ENCODE results near the gene CEP135.
A peak's percentile ranks its signal among the peaks of the same experiment; 100 is the strongest.

The CEP135 gene

GRCh38 chr4:55938481-55938880 lies 10.3 kb upstream of the CEP135 start:
- WGBS (ENCODE audit: extremely low coverage, insufficient coverage, insufficient read length) = no CpG with 5 or more reads among the region's 1 CpG

GRCh38 chr4:55939421-55939820 lies 9.3 kb upstream of the CEP135 start:
- H3K4me1 ChIP-seq (ENCODE audit: control insufficient read depth in 1 of 2, insufficient read depth in 2 of 2, low read length in 2 of 2) = no peaks in the 10 kb centered on the region
- DNase-seq = no peak
- no peak overlapping the region for H3K14ac ChIP-seq (ENCODE audit: low read length)
- no peak overlapping the region for H3K9ac ChIP-seq (ENCODE audit: low read length)
- no peak overlapping the region for H4K8ac ChIP-seq (ENCODE audit: low read depth, low read length)
- no peak overlapping the region for H3K18ac ChIP-seq (ENCODE audit: low read length)
- H3K23ac ChIP-seq (ENCODE audit: low read length) = no peak overlapping the region
- H3K79me2 ChIP-seq (ENCODE audit: control insufficient read depth, insufficient read depth, low read length, poor library complexity) = no peaks in the 10 kb centered on the region
- no peak overlapping the region for H2AK5ac ChIP-seq (ENCODE audit: low read length)
- no peak overlapping the region for H2BK120ac ChIP-seq (ENCODE audit: insufficient read depth, low read length, poor library complexity)
- no peak overlapping the region for H3K27ac ChIP-seq (ENCODE audit: low read depth, low read length)
- no peak overlapping the region for H4K91ac ChIP-seq (ENCODE audit: low read depth, low read length)
- H3K27me3 ChIP-seq (ENCODE audit: insufficient read depth, low read length) = no peaks in the 10 kb centered on the region
- no peak overlapping the region for H3K4ac ChIP-seq (ENCODE audit: low read depth, low read length)
- H3K9me3 ChIP-seq (ENCODE audit: insufficient read depth, low read depth, low read length) = no peaks in the 10 kb centered on the region
- H4K12ac ChIP-seq (ENCODE audit: low read depth, low read length) = no peak overlapping the region
- no peak overlapping the region for H2BK5ac ChIP-seq (ENCODE audit: low read depth, low read length, poor library complexity)
- no peaks in the 10 kb centered on the region for H3K36me3 ChIP-seq (ENCODE audit: control insufficient read depth in 1 of 2, insufficient read depth in 2 of 2, low read length in 2 of 2)
- H3K4me2 ChIP-seq (ENCODE audit: low read length) = no peak overlapping the region
- no peak overlapping the region for H2AFZ ChIP-seq (ENCODE audit: insufficient read depth, low read length, poor library complexity)
- no peak overlapping the region for H2BK12ac ChIP-seq (ENCODE audit: low read length)
- H3K79me1 ChIP-seq (ENCODE audit: low read length) = no peaks in the 10 kb centered on the region
- WGBS (ENCODE audit: extremely low coverage, insufficient coverage, insufficient read length) = no CpG with 5 or more reads among the region's 2 CpGs
- H3K4me3 ChIP-seq (ENCODE audit: low read depth, low read length) = no peak overlapping the region

More at GRCh38 chr4:55938481-55938880, 10.3 kb upstream of the CEP135 start:
- H2AK5ac ChIP-seq (ENCODE audit: low read length) = no peak overlapping the region
- H3K79me1 ChIP-seq (ENCODE audit: low read length) = no peaks in the 10 kb centered on the region
- no peak overlapping the region for H3K18ac ChIP-seq (ENCODE audit: low read length)
- H2AFZ ChIP-seq (ENCODE audit: insufficient read depth, low read length, poor library complexity) = no peak overlapping the region
- no peaks in the 10 kb centered on the region for H3K79me2 ChIP-seq (ENCODE audit: control insufficient read depth, insufficient read depth, low read length, poor library complexity)
- H3K14ac ChIP-seq (ENCODE audit: low read length) = no peak overlapping the region
- no peak overlapping the region for H3K4ac ChIP-seq (ENCODE audit: low read depth, low read length)
- no peak overlapping the region for H4K91ac ChIP-seq (ENCODE audit: low read depth, low read length)
- H3K9me3 ChIP-seq (ENCODE audit: insufficient read depth, low read depth, low read length) = no peaks in the 10 kb centered on the region
- no peak overlapping the region for H3K27ac ChIP-seq (ENCODE audit: low read depth, low read length)
- no peak for DNase-seq
- no peak overlapping the region for H2BK5ac ChIP-seq (ENCODE audit: low read depth, low read length, poor library complexity)
- no peaks in the 10 kb centered on the region for H3K36me3 ChIP-seq (ENCODE audit: control insufficient read depth in 1 of 2, insufficient read depth in 2 of 2, low read length in 2 of 2)
- H3K4me3 ChIP-seq (ENCODE audit: low read depth, low read length) = no peak overlapping the region
- H2BK12ac ChIP-seq (ENCODE audit: low read length) = no peak overlapping the region
- H3K4me2 ChIP-seq (ENCODE audit: low read length) = no peak overlapping the region
- no peak overlapping the region for H4K8ac ChIP-seq (ENCODE audit: low read depth, low read length)
- H3K23ac ChIP-seq (ENCODE audit: low read length) = no peak overlapping the region
- no peak overlapping the region for H2BK120ac ChIP-seq (ENCODE audit: insufficient read depth, low read length, poor library complexity)
- H4K12ac ChIP-seq (ENCODE audit: low read depth, low read length) = no peak overlapping the region
- H3K27me3 ChIP-seq (ENCODE audit: insufficient read depth, low read length) = no peaks in the 10 kb centered on the region
- no peak overlapping the region for H3K9ac ChIP-seq (ENCODE audit: low read length)
- H3K4me1 ChIP-seq (ENCODE audit: control insufficient read depth in 1 of 2, insufficient read depth in 2 of 2, low read length in 2 of 2) = no peaks in the 10 kb centered on the region

- Histone ChIP-seq H2BK120ac (ENCODE audit: insufficient read depth, low read length, poor library complexity) (no peak overlapping the region), H3K79me2 (ENCODE audit: control insufficient read depth, insufficient read depth, low read length, poor library complexity) (no peaks in the 10 kb centered on the region), H3K4ac (ENCODE audit: low read depth, low read length) (no peak overlapping the region), H3K18ac (ENCODE audit: low read length) (no peak overlapping the region), H4K8ac (ENCODE audit: low read depth, low read length) (no peak overlapping the region), H3K4me2 (ENCODE audit: low read length) (no peak overlapping the region), H4K91ac (ENCODE audit: low read depth, low read length) (no peak overlapping the region), H3K14ac (ENCODE audit: low read length) (no peak overlapping the region), H3K4me3 (ENCODE audit: low read depth, low read length) (no peak overlapping the region), H3K27ac (ENCODE audit: low read depth, low read length) (no peak overlapping the region), H2BK12ac (ENCODE audit: low read length) (no peak overlapping the region), H2AK5ac (ENCODE audit: low read length) (no peak overlapping the region), H3K23ac (ENCODE audit: low read length) (no peak overlapping the region), H2AFZ (ENCODE audit: insufficient read depth, low read length, poor library complexity) (no peak overlapping the region), H3K4me1 (ENCODE audit: control insufficient read depth in 1 of 2, insufficient read depth in 2 of 2, low read length in 2 of 2) (no peaks in the 10 kb centered on the region), H3K9me3 (ENCODE audit: insufficient read depth, low read depth, low read length) (no peaks in the 10 kb centered on the region), H3K9ac (ENCODE audit: low read length) (no peak overlapping the region), H3K36me3 (ENCODE audit: control insufficient read depth in 1 of 2, insufficient read depth in 2 of 2, low read length in 2 of 2) (no peaks in the 10 kb centered on the region), H3K79me1 (ENCODE audit: low read length) (no peaks in the 10 kb centered on the region), H2BK5ac (ENCODE audit: low read depth, low read length, poor library complexity) (no peak overlapping the region), H3K27me3 (ENCODE audit: insufficient read depth, low read length) (no peaks in the 10 kb centered on the region), H4K12ac (ENCODE audit: low read depth, low read length) (no peak overlapping the region)
- DNase-seq = no peak
- no CpG with 5 or more reads among the region's 3 CpGs for WGBS (ENCODE audit: extremely low coverage, insufficient coverage, insufficient read length)
Measured at GRCh38 chr4:55941881-55942396, 6.8 kb upstream of the CEP135 start.

- peak overlapping the region; percentile 11 for H2BK12ac ChIP-seq (ENCODE audit: low read length)
- H3K23ac ChIP-seq (ENCODE audit: low read length) = no peak overlapping the region
- no CpG with 5 or more reads among the region's 6 CpGs for WGBS (ENCODE audit: extremely low coverage, insufficient coverage, insufficient read length)
- H3K36me3 ChIP-seq (ENCODE audit: control insufficient read depth in 1 of 2, insufficient read depth in 2 of 2, low read length in 2 of 2) = no peaks in the 10 kb centered on the region
- peaks cover 10% of the 10 kb centered on the region for H3K79me1 ChIP-seq (ENCODE audit: low read length)
- H3K79me2 ChIP-seq (ENCODE audit: control insufficient read depth, insufficient read depth, low read length, poor library complexity) = peaks cover 7% of the 10 kb centered on the region
- no peaks in the 10 kb centered on the region for H3K9me3 ChIP-seq (ENCODE audit: insufficient read depth, low read depth, low read length)
- no peak overlapping the region for H2AK5ac ChIP-seq (ENCODE audit: low read length)
- H3K14ac ChIP-seq (ENCODE audit: low read length) = no peak overlapping the region
- H4K12ac ChIP-seq (ENCODE audit: low read depth, low read length) = no peak overlapping the region
- H3K4me3 ChIP-seq (ENCODE audit: low read depth, low read length) = no peak overlapping the region
- no peak overlapping the region for H3K4ac ChIP-seq (ENCODE audit: low read depth, low read length)
- no peak overlapping the region for H3K4me2 ChIP-seq (ENCODE audit: low read length)
- H4K91ac ChIP-seq (ENCODE audit: low read depth, low read length) = peak overlapping the region; percentile 61
- H4K8ac ChIP-seq (ENCODE audit: low read depth, low read length) = peak overlapping the region; percentile 35
- peak overlapping the region; percentile 41 for H2BK120ac ChIP-seq (ENCODE audit: insufficient read depth, low read length, poor library complexity)
- DNase-seq = peak in 1 of 2 donors; percentile 27
- H3K18ac ChIP-seq (ENCODE audit: low read length) = no peak overlapping the region
- H3K27me3 ChIP-seq (ENCODE audit: insufficient read depth, low read length) = no peaks in the 10 kb centered on the region
- H3K9ac ChIP-seq (ENCODE audit: low read length) = no peak overlapping the region
- H2BK5ac ChIP-seq (ENCODE audit: low read depth, low read length, poor library complexity) = no peak overlapping the region
- H2AFZ ChIP-seq (ENCODE audit: insufficient read depth, low read length, poor library complexity) = no peak overlapping the region
- H3K4me1 ChIP-seq (ENCODE audit: control insufficient read depth in 1 of 2, insufficient read depth in 2 of 2, low read length in 2 of 2) = peaks cover 0 to 11% of the 10 kb centered on the region in 2 experiments
- H3K27ac ChIP-seq (ENCODE audit: low read depth, low read length) = peak overlapping the region; percentile 97
Measured at GRCh38 chr4:55947254-55947882, 1.4 kb upstream of the CEP135 start.

Measured in trophoblast cell (in vitro differentiated cells and primary cell).